ENCODE results near the gene PAPLN.

PAPLN gene

DNA sequence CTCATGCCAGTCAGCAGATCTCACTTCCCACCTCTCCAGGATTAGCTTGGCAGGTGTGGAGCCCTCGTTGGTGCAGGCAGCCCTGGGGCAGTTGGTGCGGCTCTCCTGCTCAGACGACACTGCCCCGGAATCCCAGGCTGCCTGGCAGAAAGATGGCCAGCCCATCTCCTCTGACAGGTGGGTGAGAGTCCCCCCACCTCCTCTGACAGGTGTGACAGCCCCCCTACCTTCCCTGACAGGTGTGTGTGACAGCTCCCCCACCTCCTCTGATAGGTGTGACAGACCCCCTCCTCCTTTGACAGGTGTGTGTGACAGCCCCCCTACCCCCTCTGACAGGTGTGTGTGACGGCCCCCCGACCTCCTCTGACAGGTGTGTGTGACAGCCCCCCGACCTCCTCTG, 26.3 kb downstream of the PAPLN start:
- DNase-seq, result no peak

DNA sequence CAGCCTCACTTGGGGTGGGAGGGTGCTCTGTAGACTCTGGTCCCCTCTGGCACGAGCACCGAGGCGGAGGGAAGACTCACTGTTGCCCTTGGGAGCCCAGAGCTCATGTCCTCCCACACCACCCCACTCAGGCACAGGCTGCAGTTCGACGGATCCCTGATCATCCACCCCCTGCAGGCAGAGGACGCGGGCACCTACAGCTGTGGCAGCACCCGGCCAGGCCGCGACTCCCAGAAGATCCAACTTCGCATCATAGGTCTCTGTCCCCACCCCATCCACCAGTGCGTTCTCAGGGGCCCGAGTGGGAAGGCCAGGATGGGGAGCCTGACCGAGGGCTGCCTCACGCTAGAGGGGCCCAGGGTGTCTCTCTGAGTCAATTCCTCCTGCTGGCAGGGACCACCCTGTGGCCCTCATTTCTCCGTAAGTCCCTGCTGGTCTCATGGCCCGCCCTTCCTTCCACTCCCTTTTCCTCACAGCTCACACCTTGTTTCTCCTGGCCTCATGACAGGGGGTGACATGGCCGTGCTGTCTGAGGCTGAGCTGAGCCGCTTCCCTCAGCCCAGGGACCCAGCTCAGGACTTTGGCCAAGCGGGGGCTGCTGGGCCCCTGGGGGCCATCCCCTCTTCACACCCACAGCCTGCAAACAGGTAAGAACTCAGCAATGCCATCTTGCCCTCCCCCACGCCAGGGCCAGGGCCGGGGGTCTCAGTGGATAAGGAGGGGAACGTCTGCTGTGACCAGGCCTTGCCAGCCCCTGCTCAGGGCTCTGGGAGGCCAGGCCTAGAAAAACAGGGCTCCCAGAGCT, 27.0 kb downstream of the PAPLN start:
- DNase-seq, result no peak

DNA sequence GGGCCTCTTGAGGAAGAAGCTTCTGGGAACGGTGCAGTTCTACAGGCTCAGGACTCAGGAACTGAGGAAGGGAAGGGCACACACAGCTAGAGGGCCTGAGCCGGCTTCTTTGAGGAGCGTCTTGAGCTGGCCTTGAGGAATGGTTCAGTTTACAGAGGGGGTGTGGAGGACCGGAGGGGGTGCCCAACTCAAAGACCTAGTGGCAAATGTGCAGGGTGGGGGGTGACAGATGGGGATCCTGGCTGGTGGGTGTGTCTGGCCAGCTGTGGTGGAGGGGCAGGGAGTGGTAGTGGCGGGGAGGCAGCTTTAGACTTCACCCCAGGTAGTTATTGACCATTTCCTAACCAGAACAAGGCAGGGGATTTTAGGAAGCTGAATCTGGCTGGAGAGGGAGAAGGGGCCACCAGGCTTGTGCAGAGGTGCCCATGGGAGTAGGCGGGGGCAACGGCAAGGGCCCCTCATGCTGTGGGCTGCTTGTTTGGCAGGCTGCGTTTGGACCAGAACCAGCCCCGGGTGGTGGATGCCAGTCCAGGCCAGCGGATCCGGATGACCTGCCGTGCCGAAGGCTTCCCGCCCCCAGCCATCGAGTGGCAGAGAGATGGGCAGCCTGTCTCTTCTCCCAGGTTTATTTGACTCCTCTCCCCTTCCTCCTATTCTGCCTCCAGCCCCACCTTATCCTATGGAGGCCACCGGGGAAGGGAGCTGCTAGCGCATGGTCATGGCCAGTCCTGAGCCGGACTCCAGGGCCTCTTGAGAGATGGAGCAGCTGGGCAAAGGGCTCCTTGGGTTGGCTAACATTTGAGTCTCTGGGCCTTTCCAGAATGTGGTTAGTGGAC, 27.8 kb downstream of the PAPLN start:
- DNase-seq, result no peak

DNA sequence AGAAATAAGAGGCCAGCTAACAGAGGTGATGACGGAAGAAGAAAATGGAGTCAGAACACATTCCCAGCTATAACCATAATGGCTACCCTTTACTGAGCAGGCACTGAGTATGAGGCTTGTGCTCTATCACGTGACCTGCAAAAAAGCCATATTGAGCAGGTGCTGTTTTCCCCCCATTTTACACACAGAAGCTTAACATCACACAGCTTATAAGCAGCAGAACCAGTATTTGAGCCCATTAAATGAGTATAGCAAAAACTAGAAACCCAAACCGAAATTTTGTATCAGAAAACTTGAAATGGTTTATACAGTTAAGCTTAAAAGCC, 28.4 kb downstream of the PAPLN start:
- DNase-seq, result no peak

DNA sequence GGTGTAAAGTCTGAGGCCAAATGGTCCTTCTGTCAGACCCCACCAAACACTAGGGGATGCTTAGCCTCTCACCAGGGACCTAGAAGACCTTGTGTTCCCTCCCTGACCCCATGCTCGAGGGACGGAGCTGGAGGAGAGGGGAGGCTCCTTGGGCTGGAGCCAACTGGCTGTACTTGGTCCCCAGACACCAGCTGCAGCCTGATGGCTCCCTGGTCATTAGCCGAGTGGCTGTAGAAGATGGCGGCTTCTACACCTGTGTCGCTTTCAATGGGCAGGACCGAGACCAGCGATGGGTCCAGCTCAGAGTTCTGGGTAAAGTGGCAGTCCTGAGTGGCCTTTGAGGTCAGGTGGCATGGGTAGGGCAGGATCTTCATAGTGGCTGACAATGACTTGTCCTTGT, 29.0 kb downstream of the PAPLN start:
- DNase-seq, result no peak

DNA sequence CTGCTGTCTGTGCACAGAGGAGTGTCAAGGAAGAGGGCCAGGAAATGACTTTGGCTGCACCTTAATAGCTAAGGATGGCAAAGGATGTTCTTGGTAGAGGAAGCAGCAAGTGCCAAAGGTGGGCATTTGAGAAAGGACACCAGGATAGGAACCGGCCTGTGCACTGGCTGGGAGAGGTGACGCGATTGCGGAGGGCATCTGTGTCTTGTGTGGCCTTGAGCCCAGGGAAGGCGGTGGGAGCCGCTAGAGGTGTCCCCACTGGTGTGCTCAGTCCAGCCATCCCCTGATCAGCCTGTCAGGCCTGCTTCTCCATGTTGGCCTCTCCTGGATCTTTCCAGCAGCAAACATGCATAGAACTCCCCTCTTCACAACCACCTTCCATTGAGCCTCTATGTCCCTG, 30.2 kb downstream of the PAPLN start:
- no peak for DNase-seq

DNA sequence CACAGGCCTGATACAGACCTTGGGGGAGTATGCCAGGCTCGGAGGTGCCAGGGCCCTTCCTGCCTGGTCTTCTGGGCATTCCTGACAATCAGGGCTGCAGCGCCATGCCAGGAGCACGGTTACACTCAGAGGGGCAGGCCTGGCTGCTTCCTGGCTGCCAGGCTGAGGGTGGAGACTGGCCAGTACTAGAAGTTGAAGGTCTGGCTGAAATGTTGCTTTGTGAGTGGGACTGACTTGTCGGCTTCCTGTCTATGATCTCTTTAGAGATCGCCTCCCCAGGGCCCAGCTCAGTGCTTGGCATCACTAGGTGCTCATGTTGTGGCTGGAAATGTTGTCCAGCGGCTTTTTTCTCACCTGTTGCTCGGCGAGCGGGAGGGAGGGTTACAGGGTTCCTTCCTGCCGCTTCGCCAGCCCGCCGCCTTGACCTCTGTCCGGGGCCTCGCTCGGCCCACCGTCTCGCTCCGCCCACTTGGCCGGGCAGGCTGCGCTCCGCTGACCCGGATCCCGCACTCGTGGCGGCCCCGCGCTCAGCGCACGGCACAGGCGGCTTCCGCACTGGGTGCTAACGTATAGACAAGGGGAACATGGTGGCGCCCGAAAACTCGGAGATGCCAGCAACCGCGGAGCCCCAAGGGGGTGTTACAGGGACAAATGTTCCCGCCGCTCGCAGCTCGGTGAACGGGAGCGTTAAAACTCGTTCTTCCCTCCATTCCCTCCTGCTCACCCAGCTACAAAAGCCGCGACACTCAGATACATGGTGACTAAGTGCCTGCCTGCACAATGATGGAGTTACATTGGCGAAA, 32.6 kb downstream of the PAPLN start:
- no peak for DNase-seq

DNA sequence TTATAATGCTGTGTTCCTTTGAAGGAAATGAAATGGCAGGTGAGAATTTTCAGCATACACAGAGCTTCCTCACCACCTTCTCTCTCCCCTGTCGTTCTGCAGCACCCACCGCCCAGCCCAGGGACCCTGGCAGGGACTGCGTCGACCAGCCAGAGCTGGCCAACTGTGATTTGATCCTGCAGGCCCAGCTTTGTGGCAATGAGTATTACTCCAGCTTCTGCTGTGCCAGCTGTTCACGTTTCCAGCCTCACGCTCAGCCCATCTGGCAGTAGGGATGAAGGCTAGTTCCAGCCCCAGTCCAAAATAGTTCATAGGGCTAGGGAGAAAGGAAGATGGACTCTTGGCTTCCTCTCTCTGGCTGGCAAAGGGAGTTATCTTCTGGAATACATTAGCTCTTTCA, 35.1 kb downstream of the PAPLN start:
- DNase-seq, result no peak

DNA sequence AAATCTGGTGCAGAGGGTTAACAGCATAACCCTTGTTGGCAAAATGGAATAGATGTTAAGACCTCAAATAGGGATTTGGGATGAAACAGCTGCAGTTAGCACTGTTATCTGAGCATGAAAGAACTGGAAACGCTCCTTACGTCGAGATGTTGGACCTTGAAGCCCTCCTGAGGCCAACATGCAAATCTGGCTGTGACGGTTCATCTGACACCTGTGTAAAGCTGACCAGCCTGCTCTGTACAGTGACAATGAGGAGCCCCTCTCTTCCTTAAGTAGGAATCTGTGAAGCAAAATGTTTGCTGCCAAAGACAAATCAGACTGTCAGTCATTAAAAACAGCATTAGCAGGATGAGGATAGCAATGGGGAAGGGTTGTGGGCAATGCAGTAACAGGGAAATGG, 36.5 kb downstream of the PAPLN start:
- no peak for DNase-seq

DNA sequence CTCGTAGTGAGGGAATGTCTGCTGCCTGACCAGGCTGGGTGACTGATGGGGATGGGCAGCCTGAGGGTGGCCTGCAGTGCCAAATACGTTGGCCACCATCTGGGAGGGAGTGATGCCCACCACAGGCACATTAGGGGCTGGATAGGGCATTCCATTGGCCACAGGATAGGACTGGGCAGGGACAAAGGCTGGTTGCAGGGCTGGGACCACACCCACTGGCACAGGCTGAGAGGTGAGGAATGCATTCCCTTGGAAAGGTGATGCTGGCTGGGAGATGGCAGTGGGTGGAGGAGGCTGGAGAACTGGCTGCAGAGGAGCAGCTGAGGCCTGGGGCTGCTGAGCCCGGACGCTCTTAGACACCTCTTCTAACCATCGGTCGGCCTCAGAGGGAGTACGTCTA, 39.5 kb downstream of the PAPLN start:
- DNase-seq, result no peak

DNA sequence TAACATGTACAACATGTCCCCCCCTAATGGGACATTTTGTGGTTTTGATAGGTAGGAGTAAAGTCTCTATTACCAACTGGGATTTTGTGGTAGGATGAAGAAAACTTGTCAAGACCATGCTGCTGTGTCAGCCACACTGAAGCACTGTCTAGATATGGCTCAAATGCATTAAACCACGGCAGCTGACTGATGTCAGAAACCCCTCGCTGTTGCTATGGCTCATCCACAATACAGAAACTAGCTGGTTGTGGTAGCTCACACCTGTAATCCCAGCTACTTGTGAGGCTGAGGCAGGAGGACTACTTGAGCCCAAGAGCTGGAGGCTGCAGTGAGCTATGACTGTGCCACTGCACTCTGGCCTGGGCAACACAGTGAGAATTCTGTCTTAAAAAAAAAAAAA, 40.1 kb downstream of the PAPLN start:
- no peak for DNase-seq

DNA sequence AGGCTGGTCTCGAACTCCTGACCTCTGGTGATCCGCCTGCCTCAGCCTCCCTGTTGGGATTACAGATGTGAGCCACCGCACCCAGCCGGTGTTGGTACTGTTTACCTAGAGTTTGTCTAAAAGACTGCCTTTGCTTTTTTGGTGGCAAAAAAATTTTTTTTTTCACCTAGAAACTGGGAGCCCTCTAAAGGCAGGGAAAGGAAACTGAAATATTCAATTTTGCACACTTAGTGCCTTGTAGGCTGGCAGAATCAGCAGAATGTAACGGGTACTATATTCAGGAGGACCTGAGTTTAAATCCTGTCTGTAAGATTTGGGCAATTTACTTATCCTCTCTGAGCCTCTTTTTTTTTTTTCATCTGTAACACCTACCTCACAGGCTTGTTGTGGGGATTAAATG, 43.6 kb downstream of the PAPLN start:
- no peak for DNase-seq

DNA sequence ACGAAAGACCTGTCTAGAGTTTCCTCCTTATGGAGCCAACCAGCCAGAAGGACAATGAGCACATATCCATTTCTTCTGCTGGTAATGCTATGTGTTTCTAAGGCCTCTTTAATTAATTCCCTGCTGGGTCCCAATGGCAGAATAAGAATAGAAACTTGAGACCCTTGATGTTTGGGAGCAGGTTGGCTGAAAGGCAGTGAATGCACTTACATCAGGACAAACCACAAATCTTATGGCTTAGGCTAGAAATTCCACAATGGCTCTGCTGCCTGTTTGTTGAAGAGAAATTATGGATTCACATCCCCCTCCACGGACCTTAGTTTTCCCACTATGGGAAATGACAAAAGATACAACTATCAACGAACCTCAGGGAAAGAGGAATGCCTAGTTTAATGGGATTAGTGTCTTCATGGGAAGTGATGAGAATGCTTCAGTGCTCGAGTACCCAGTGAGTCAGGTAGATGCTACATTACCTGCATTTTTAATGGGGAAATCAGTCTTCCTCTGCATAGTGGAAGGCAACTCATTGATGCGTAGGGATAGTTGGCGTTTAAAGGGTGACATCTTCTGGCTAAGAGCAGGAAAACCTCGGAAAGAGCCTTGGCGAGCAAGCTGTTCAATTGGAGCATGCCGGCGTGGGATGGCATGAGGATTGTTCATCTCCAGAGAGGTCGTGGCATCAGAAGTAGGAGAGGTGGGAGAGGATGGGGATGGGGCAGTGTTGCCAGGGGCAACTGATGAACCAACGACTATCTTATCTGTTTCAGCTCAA, 46.5 kb downstream of the PAPLN start:
- DNase-seq, result no peak

DNA sequence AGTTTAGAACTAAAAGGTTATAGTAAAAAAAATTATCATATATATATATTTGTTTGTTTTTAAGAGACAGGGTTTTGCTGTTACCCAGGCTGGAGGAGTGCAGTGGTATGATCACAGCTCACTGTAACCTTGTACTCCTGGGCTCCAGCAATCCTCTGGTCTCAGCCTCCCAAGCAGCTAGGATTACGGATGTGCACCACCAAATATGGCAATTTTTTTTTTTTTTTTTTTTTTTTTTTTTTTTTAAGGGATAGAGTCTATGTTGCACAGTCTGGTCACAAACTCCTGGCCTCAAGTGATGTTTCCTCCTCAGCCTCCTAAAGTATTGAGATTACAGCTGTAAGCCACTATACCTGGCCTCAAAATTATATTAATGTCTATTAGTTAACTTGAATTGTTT, 48.7 kb downstream of the PAPLN start:
- DNase-seq, result no peak

DNA sequence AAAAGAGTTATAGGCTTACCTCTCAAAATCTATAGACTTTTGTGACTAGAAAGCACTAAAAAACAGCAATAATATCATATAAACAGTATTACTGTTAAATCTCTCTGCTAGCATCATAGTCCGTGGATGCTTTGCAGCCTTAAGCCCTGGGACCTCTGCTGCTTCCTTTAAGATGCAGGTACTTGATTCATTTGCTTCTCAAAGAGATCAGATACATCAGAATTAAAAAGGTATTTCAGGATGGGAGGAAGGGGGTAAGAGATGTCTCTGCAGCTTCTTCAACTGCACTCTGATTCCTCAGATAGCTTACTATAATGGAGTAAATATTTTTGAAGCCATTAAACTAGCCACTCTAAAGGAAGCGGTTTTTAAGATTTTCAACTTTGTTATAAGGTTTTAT, 49.3 kb downstream of the PAPLN start:
- no peak for DNase-seq

DNA sequence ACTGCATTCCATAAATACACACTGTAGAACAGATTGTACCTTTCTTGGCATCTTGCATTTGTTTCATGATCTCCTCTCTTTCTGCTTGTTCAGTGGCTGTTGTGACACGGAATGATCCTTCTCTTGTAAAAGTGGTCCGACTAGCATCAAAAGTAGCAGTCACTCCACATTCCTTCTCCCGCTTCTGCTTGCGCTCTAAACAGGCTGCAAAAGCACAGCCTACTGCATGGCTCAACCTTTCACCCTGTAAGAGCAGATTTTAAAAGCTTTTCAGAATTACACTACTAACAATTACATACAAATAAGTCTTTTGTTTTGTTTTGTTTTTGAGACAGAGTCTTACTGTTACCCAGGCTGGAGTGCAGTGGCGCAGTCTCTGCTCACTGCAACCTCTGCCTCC, 49.8 kb downstream of the PAPLN start:
- no peak for DNase-seq

DNA sequence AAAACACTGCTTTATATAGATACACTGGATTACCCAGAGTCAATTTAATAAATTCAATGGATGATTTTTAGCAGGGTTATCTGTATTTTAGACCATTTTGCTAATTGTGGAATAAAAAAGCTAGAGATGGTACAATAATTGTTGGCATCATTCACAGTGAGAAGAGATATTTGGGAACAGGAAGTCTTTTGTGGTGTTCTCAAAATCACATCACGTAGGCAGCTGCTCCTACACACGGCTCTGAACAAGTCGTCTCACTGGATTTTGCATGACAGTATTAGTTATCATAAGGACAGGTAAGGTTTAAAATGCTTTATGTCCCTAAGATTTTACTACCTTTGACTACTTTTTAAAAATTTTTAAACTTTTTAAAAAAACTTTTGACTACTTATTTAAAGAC, 52.0 kb downstream of the PAPLN start:
- DNase-seq, result no peak

DNA sequence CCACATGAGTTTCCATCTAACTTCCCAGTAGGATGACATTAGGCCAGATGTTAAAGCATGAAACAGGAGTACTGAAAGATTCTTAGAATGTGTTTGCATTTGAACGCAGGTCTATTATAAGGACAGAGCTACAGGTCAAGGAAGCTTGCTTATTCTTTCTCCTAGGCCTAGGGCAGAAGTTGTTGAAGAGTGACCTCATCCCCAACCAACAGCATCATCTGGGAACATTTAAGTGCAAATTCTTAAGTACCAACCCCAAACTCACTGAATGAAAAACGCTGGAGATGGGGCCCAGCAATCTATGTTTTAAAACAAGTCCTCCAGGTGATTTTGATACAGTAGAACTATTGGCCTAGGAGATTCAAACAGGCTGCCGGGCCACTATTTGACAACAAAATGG, 52.4 kb downstream of the PAPLN start:
- no peak for DNase-seq

DNA sequence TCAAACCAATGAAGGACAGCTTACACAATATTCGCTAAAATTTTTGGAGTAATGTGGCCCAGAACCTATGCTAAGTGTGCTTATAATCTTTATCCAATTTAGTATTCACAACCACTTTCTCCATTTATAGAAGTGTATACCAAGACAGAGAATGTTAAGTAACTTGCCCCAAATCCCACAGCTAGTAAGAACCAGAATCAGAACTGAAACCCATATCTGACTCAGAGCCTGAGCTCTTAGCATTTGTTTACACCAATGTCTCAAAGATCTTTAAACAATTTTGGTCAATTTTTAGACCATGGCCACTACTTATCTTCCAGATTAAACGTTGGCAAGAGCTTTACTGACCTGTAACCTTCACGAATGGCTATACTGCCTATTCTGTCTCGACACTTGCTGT, 53.0 kb downstream of the PAPLN start:
- no peak for DNase-seq

DNA sequence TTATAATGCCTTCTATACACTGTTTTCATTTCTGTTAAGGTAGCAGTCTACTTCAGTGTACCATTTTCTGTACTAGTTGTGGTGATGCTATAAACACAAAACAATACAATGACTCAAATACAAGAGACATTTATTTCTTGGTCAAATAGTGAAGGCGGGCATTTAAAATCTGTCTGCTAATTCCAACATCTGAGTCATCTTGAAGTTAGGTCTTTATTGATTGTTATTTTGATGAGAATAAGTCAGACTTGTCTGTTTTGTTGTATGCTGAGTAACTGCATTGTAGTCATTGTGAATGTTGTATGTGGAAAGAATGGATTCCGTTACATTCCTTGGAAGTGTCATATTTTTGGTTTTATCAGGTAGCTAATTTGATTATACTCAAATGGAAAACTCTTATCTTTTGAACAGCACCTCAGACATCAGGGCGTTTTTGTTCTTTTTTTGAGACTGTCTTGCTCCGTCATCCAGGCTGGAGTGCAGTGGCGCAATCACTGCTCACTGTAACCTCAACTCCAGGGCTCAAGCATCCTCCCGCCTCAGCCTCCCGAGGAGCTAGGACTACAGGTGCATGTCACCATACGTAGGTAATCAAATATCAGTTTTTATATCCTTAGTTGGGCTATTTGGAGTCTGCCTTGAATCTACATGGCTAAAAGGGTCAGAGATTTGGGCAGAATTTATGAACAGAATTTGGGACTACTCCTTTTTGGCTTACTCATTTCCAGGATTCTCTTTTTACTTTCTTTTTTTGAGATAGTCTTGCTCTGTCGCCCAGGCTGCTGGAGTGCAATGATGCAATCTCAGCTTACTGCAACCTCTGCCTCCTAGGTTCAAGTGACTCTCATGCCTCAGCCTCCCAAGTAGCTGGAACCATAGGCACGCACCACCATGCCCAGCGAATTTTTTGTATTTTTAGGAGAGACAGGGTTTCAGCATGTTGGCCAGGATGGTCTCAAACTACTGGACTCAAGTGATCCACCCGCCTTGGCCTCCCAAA, 56.8 kb downstream of the PAPLN start:
- DNase-seq, result no peak

DNA sequence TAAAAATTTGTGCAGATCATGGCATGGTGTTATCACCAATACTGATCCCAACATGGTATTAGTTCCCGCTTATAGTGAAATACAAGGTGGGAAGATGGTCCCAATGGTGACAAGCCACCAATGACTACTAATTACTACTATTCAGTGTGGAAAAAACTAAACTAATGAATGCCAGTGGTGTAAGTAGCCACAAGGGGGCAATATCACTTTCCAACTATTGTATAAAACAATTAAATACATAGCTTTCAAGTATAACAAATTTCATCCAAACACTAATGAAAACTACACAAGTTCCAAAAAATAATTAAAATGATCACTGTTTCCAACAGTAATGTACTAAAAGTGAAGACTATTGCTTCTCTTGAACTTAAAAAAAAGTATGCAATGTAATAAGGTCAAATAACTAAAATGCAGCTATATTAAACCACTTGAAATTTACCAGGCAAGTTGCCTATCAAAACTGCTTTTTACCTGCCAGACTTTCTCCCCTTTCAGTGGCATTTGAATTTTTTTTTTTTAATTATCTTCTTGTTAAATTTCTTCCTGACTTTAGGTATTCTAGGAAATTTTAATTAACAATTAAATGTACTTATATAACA, 58.0 kb downstream of the PAPLN start:
- peak; percentile 35 for DNase-seq
